HG02759 (cell line): ENCODE data around the gene GSTM3.
"Not testable (repeated sequence)": the region's sequence is repeated elsewhere in the genome, so short reads cannot be mapped to it uniquely, and the experiment has no call there.

ENCODE experiments used
- ATAC-seq: cut with Tn5 transposase; IDR thresholded peaks from one replicate; pipeline ENCODE4 v1.9.1; 2021; ENCODE audit warnings: mild to moderate bottlenecking, moderate library complexity; ENCODE audit not compliant: unreplicated experiment

GSTM3 gene

GRCh38 chr1:109762821-109763645 lies 22.2 kb upstream of the GSTM3 start:
- no peak for ATAC-seq

- no peak for ATAC-seq
Observed at GRCh38 chr1:109762039-109762585, 21.3 kb upstream of the GSTM3 start.

GRCh38 chr1:109761227-109762038 lies 20.6 kb upstream of the GSTM3 start:
- ATAC-seq: no peak

- ATAC-seq: no peak
Observed at GRCh38 chr1:109760581-109761226, 19.9 kb upstream of the GSTM3 start.

- no peak for ATAC-seq
Observed at GRCh38 chr1:109759513-109760334, 18.9 kb upstream of the GSTM3 start.

GRCh38 chr1:109757936-109758786 lies 17.3 kb upstream of the GSTM3 start:
- no peak for ATAC-seq

- ATAC-seq: no peak
Observed at GRCh38 chr1:109756848-109757521, 16.1 kb upstream of the GSTM3 start.

GRCh38 chr1:109756325-109756724 lies 15.5 kb upstream of the GSTM3 start:
- not testable (repeated sequence) for ATAC-seq

- ATAC-seq: no peak
Observed at GRCh38 chr1:109754738-109755137, 13.9 kb upstream of the GSTM3 start.

GRCh38 chr1:109751531-109752260 lies 10.9 kb upstream of the GSTM3 start:
- no peak for ATAC-seq

GRCh38 chr1:109750920-109751319 lies 10.1 kb upstream of the GSTM3 start:
- ATAC-seq: no peak

- ATAC-seq: no peak
Observed at GRCh38 chr1:109750241-109750882, 9.5 kb upstream of the GSTM3 start.

GRCh38 chr1:109749221-109749620 lies 8.4 kb upstream of the GSTM3 start:
- ATAC-seq: no peak

- ATAC-seq: not testable (repeated sequence)
Observed at GRCh38 chr1:109748311-109748710, 7.5 kb upstream of the GSTM3 start.

- peak; percentile 87 for ATAC-seq
Observed at GRCh38 chr1:109739738-109740614, 862 bp downstream of the GSTM3 start.

- ATAC-seq: no peak
Observed at GRCh38 chr1:109733236-109733870, 7.5 kb downstream of the GSTM3 start.
